ENCODE measurements around the gene FAM193A.
"Not testable (repeated sequence)": the region's sequence is repeated elsewhere in the genome, so short reads cannot be mapped to it uniquely, and the experiment has no call there.

Gene FAM193A

GRCh38 chr4:2588259-2588658 lies 51.8 kb downstream of the FAM193A start:
- H3K4me3 ChIP-seq (ENCODE audit: low read depth, low read length): no peak overlapping the region
- no peak for DNase-seq (ENCODE audit: low read depth)
- TF ChIP-seq CTCF (IDR thresholded peaks at IDR 0.05; ENCODE audit: control insufficient read depth, extremely low read depth, insufficient read depth): no peak

GRCh38 chr4:2591189-2591588 lies 54.7 kb downstream of the FAM193A start:
- no peak for TF ChIP-seq CTCF (IDR thresholded peaks at IDR 0.05; ENCODE audit: control insufficient read depth, extremely low read depth, insufficient read depth)
- DNase-seq (ENCODE audit: low read depth): no peak
- no peak overlapping the region for H3K4me3 ChIP-seq (ENCODE audit: low read depth, low read length)

- H3K4me3 ChIP-seq (ENCODE audit: low read depth, low read length); DNase-seq (ENCODE audit: low read depth): not testable (repeated sequence)
These were observed 55.6 kb downstream of the FAM193A start for GRCh38 chr4:2592014-2592413.

GRCh38 chr4:2592572-2592971 lies 56.1 kb downstream of the FAM193A start:
- DNase-seq (ENCODE audit: low read depth): no peak
- TF ChIP-seq CTCF (IDR thresholded peaks at IDR 0.05; ENCODE audit: control insufficient read depth, extremely low read depth, insufficient read depth): no peak
- H3K4me3 ChIP-seq (ENCODE audit: low read depth, low read length): no peak overlapping the region

GRCh38 chr4:2593003-2593402 lies 56.6 kb downstream of the FAM193A start:
- H3K4me3 ChIP-seq (ENCODE audit: low read depth, low read length): no peak overlapping the region
- TF ChIP-seq CTCF (IDR thresholded peaks at IDR 0.05; ENCODE audit: control insufficient read depth, extremely low read depth, insufficient read depth): no peak
- no peak for DNase-seq (ENCODE audit: low read depth)

GRCh38 chr4:2595436-2595835 lies 59.0 kb downstream of the FAM193A start:
- no peak for DNase-seq (ENCODE audit: low read depth)
- no peak for TF ChIP-seq CTCF (IDR thresholded peaks at IDR 0.05; ENCODE audit: control insufficient read depth, extremely low read depth, insufficient read depth)

GRCh38 chr4:2595952-2596552 lies 59.6 kb downstream of the FAM193A start:
- DNase-seq (ENCODE audit: low read depth): no peak
- no peak for TF ChIP-seq CTCF (IDR thresholded peaks at IDR 0.05; ENCODE audit: control insufficient read depth, extremely low read depth, insufficient read depth)
- H3K4me3 ChIP-seq (ENCODE audit: low read depth, low read length): no peak overlapping the region

More at GRCh38 chr4:2595436-2595835, 59.0 kb downstream of the FAM193A start:
- no peak overlapping the region for H3K4me3 ChIP-seq (ENCODE audit: low read depth, low read length)

All from LNCaP clone FGC (cell line).